CD4-positive, alpha-beta T cell treated with Interleukin-6 for 4 hours (primary cell): ENCODE measurements around the gene ELMO1.
A peak's percentile ranks its signal among the peaks of the same experiment; 100 is the strongest.

Experiments used
- DNase-seq: peaks from one replicate; pipeline ENCODE4 v3.0.0-alpha.2; 2020; ENCODE audit warnings: mixed read lengths

ELMO1 gene

GRCh38 chr7:37290731-37291130, 157.9 kb downstream of the ELMO1 start:
- DNase-seq, result no peak

DNA sequence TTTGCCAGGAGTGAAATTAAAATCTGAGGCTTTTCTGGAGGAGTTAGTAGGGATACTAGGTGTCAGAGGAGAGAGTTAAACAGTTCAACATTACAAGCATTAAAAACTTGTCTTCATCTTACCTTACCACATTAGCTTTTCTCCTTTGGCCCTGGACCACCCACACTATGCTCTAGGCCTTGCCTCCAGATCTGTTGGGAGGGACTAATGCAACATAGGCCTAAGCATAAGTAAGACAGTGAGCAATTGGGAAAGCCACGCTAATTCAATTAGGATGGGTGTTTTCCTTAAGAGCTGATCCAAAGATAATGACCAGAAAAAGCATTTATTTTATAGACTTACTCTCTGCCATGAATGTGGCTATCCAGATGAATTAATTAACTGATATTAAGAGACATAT, 158.9 kb downstream of the ELMO1 start:
- no peak for DNase-seq

DNA sequence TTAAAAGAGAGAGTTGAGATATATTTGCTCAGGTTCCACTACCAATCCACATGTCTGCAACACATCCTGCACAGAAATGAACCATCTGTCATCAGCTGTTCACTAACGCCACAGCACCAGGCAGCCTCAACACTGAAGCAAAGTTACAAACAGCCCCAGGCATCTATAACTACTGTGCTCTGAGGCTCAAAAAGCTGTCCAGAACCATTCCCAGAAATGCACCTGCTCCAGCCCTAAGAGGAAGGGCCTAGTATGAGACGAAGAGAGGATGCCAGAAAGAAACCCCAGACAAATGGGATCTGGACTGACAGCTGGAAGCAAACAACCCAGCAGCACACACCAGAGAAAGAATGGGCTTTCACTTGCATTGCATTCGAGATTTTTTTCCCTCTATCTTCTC, 159.3 kb downstream of the ELMO1 start:
- DNase-seq, result no peak

DNA sequence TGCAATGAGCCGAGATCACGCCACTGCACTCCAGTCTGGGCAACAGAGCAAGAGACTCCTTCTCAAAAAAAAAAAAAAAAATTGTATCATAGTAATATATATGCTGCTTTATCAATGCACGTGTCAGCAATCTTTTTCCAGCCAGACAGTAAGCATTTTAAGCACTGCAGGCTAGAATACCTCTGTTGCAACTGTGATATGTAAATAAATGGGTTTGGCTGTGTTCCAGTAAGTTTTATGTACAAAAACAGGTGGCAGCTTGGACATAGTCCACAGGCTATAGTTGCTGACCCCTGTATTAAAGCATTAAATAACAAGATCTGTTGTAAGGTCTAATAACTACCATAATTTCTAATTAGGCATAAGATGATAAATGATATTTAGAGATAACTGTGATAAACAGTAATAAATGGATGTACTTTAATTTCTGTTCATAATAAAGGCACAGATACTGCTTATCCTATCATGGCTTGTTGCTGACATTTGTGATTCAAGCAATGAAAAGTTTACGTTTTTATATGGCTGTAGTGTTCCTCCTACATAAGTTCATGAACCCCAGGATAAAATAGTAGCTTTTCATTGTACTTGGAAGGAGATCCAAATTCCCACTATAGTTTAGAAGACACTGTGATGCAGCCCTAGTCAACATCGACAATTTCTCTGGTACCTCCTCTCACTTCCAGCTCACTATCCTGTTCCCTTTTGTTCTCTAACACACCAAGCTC, 161.4 kb downstream of the ELMO1 start:
- no peak for DNase-seq

GRCh38 chr7:37286454-37286832, 162.2 kb downstream of the ELMO1 start:
- DNase-seq, result no peak

GRCh38 chr7:37285706-37286453, 162.8 kb downstream of the ELMO1 start:
- DNase-seq, result peak; percentile 32

DNA sequence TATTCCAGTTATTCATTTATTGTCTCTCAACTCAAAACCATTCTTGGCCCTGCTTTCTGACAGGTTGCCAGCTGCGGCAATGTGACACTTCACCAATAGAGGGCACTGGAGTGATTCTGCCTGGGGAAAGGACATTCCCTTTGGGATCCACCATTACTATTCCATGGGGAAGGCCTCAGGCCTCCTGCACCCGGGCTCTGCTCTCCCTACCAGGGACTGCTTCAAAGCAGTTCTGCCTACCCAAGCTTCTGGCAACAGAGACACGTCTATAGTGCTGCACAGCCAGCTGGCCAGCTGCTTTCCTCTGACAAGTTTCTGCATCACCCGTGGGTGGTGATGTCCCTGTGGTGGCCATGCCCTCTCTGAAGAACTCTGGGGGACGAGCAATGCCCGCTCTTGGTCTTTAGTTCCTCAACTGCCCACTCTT, 163.8 kb downstream of the ELMO1 start:
- peak; percentile 48 for DNase-seq

DNA sequence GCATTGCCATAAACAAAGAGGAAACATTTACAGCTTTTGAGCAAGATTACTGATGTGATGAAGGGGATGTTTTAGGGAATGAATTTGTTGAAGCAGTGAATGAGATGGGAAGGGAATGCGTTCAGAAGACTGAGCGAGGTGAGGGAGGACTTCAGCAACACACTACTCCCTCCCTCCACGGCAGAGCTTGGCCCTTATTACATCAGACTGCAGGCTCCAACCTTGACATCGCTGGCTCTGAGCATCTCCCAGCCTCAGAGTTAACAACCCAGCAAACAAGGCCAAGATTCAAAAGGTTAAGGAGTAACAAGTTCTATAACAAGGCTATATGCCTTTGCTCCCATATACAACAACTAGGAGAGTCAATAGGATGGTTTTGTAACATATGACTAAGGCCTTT, 164.4 kb downstream of the ELMO1 start:
- no peak for DNase-seq

- DNase-seq, result no peak
Observed at GRCh38 chr7:37283716-37284115, 164.9 kb downstream of the ELMO1 start.

GRCh38 chr7:37282927-37283326, 165.7 kb downstream of the ELMO1 start:
- no peak for DNase-seq

DNA sequence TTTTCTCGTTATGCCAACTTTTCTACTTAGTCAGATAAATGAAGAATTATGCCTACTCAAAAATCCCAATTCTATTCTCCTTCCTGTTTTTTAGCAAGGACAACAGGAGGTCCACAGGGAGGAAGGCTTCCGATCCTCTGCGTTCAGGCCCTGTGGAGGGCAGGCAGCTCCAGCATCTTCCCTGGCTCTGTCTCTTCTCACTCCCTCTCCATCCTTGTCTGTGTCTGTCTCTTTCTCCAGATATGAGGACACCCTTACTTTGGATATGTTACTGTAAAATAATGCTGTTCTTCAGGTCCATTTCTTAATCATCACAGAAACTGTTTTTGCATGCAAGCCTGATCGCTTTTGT, 166.6 kb downstream of the ELMO1 start:
- no peak for DNase-seq

- no peak for DNase-seq
Observed at GRCh38 chr7:37281368-37282092, 167.1 kb downstream of the ELMO1 start.

DNA sequence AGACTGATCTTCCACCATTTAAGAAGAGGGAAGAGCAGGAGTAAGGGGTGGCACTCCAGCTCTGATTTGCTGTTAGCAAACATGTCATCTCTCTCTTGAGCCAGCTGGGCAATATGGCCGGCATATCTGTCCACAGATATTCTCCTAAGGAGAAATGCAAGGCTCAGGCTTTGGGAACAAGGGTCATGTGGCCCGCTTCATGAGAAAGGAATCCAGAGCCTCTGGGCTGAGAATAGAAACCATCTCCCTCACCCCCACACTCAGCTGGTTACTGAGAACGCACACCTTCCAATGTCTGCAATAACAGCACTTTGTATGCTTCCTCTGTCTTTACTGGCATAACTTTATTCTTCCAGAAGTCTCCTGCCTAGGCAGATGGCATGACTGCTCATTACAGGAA, 171.2 kb downstream of the ELMO1 start:
- DNase-seq, result no peak

- no peak for DNase-seq
Observed at GRCh38 chr7:37275078-37275710, 173.5 kb downstream of the ELMO1 start.

- DNase-seq, result no peak
Observed at GRCh38 chr7:37273891-37274290, 174.8 kb downstream of the ELMO1 start.

GRCh38 chr7:37269711-37270508, 178.8 kb downstream of the ELMO1 start:
- no peak for DNase-seq

GRCh38 chr7:37267251-37267650, 181.4 kb downstream of the ELMO1 start:
- no peak for DNase-seq

DNA sequence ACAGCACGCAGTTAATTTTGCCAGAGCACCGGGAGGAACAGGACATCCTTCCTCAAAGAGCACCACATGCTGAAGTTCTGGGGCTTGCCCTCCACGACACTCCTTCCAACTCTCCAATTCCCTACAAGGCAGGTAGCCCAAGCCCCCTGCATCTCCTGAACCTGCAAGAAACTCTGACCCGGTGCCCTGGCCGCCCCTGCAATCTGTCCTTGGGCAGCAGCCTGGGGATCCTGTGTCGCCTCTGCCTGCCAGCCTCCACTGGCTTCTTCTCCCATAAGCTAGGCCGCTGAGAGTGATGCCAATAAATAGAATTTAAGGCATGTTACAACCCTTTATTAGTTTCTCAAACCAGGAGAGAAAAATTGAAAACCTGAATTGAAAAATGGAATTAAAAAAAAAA, 182.8 kb downstream of the ELMO1 start:
- DNase-seq, result no peak

DNA sequence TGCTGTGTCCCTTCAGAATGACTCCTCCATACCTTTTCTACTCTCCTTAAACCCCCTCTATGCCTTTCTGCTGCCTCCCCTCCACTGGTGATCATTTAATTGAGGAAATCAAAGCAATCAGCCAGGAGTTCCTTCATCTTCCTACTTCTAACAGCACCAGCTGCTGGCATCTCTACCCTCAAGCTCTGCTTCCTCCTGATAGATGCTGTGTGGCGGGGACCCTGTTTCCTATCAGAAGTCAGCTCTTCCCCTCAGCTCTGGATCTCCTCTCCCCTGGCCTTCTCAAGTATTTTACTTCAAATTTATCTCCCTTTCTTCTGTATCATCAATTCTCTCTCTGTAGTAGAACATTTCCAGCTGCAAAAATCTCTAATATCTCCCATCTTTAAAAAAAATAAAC, 183.7 kb downstream of the ELMO1 start:
- no peak for DNase-seq

DNA sequence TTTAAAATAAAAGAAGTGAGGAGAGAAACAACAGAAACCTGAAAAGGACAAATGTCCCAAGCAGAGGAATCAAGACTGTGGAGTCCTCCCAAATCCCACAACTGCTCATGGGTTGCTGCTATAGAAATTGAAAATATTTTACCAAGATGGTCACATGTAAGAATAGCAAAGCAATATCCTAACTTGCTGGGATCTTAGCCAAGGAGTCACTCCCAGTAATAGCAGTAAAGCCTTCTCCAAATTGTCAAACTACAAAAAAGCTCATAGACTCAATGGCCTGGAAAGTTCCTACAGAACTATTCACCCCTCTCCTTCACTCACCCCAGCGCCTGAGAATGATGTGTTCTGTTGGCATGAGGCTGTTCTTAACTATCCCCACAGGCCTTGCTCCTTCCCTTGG, 186.5 kb downstream of the ELMO1 start:
- no peak for DNase-seq

DNA sequence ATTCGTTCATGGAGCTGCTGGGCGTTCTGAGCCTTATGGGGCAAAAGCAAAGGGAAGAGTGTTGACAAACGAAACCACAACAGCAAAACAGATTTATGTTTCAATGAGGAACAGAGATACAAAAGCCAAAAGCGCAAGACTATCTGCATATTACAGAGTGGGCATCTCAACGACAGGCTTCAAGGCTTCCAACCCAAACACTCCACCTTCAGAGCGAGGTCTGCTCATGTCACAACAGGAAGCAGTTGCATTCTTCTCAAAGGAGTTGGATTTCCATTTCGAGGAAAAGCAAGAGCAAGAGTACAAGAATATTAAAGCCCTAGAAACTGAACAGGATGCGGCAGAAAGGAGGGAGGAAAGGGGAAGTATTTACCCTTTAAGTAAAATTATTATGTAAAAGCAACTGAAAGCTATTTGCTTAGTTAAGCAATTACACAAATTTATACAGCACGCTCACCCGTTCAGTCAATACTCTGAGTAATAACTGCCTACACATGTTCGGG, 189.3 kb downstream of the ELMO1 start:
- DNase-seq, result no peak

DNA sequence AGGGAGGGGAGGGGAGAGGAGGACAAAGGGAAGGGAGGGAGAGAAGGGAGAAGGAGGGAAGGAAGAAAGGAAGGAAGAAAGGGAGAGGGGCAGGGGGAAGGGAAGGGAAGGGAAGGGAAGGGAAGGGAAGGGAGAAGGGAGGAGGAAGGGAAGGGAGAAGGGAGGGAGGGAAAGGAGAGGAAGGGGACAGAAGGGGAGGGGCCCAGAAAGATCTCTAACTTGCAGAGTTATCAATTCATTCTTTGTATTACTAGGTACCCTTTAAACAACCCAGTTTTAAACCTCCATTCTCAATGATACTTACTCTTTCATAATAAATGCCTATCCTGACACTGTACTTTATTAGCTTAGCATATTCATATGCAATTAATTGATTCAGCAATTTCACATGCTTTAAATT, 192.0 kb downstream of the ELMO1 start:
- no peak for DNase-seq
